Fibroblast of villous mesenchyme (primary cell): ENCODE measurements around the gene CDC25B. TPM values are rescaled to one million over a fixed set of nuclear protein-coding genes. Genes with fewer than 3 reads are reported as not detected.
"Not testable (repeated sequence)": the region's sequence is repeated elsewhere in the genome, so short reads cannot be mapped to it uniquely, and the experiment has no call there.

Experiments
- DNase-seq: peaks from one replicate; pipeline ENCODE4 v3.0.0-alpha.2; 2010; ENCODE audit warnings: low read depth
- H3K4me3 ChIP-seq: 2 replicates; pipeline ENCODE4 v1.5.1; 2011; ENCODE audit warnings: low read depth, mild to moderate bottlenecking, low read length
- total RNA-seq: library from RNA; depleted of rRNA; stranded (reverse); fragments of >200 nt; gene quantifications from 2 replicates; pipeline ENCODE4 v1.2.3, GENCODE V29; 2012
- TF ChIP-seq, protein P1 (sequence below): IDR thresholded peaks from 2 replicates; pipeline ENCODE4 v1.5.1; 2012; ENCODE audit warnings: low read depth, mild to moderate bottlenecking, low read length; ENCODE audit not compliant: insufficient read depth

The CDC25B gene
- total RNA-seq, 1 donor = 46.2 TPM

DNA sequence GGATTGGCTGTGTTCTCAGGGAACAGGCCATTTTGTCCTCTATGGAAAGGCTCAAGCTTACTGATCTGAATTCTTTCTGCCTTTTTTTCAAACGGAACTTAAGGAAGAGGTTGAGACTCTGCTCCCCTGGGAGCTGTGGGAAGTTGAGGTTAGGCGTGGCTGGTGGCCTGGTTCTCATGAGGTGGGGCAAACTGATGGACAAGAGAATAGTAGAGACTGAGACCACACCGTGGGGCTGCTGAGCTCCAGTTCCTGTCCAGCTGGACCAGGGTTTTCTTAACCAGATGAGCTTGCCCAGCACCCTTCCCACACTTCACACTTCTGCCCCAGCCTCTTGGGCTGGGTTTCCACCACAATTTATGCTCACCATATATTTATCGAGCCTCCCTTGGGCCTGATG, 30.3 kb downstream of the CDC25B start:
- no peak for DNase-seq
- TF ChIP-seq, protein P1, sequence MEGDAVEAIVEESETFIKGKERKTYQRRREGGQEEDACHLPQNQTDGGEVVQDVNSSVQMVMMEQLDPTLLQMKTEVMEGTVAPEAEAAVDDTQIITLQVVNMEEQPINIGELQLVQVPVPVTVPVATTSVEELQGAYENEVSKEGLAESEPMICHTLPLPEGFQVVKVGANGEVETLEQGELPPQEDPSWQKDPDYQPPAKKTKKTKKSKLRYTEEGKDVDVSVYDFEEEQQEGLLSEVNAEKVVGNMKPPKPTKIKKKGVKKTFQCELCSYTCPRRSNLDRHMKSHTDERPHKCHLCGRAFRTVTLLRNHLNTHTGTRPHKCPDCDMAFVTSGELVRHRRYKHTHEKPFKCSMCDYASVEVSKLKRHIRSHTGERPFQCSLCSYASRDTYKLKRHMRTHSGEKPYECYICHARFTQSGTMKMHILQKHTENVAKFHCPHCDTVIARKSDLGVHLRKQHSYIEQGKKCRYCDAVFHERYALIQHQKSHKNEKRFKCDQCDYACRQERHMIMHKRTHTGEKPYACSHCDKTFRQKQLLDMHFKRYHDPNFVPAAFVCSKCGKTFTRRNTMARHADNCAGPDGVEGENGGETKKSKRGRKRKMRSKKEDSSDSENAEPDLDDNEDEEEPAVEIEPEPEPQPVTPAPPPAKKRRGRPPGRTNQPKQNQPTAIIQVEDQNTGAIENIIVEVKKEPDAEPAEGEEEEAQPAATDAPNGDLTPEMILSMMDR = no peak
- H3K4me3 ChIP-seq = no peak overlapping the region

DNA sequence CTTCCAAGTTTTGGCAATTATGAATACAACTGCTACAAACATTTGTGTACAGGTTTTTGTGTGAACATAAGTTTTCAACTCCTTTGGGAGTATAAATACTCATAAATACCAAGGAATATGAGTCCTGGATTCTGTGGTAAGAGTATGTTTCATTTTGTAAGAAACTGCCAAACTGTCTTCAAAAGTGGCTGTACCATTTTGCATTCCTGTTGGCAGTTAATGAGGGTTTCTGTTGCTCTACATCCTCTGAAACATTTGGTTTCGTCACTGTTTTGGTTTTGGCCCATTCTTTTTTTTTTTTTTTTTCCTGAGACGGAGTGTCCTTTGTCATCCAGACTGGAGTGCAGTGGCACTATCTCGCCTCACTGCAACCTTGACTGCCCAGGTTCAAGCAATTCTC, 32.7 kb downstream of the CDC25B start:
- DNase-seq = no peak
- TF ChIP-seq, protein P1 = no peak
- no peak overlapping the region for H3K4me3 ChIP-seq

DNA sequence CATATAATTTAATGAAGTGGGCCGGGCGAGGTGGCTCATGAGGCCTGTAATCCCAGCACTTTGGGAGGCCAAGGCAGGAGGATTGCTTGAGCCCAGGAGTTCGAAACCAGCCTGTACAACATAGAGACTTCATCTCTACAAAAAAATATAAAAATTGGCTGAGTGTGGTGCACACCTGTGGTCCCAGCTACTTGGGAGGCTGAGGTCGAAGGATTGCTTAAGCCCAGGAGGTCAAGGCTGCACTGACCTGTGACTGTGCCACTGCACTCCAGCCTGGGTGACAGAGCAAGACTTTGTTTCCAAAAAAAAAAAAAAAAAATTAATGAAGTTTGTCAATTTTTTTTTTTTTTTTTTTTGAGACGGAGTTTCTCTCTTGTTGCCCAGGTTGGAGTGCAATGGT, 33.8 kb downstream of the CDC25B start:
- not testable (repeated sequence) for DNase-seq, H3K4me3 ChIP-seq

DNA sequence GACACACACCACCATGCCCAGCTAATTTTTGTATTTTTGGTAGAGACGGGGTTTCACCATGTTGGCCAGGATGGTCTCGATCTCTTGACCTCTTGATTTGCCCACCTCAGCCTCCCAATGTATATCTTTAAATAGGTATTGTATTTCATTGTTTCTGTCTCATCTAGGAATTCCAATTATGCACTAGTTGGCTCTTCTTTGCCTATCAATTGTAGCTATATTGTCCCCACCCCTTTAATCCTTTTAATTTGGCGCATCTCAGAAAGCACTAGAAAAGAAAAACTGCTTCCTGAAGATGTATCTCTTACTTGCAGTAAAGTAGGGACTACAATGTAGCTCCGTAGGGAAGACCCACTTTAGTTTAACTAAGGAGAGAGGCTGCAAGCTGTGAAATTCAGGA, 40.0 kb downstream of the CDC25B start:
- no peak overlapping the region for H3K4me3 ChIP-seq
- DNase-seq = no peak
- TF ChIP-seq, protein P1 = no peak

DNA sequence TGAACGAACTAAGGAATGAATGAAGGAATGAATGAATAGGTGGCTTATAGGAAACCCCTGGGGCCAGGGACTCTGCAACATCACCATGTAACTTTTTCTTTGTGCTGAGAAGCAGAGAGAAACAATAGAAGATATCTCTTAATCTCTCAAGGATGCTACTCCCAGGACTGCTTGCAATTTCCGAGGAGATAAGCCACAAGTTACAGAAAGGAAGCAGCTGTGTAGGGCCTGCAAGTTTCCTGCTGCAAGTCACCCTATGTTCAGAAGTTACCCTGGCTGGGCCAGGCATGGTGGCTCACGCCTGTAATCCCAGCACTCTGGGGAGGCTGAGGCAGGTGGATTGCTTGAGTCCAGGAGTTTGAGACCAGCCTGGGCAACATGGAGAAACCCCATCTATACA, 43.2 kb downstream of the CDC25B start:
- TF ChIP-seq, protein P1 = no peak
- no peak overlapping the region for H3K4me3 ChIP-seq
- no peak for DNase-seq

DNA sequence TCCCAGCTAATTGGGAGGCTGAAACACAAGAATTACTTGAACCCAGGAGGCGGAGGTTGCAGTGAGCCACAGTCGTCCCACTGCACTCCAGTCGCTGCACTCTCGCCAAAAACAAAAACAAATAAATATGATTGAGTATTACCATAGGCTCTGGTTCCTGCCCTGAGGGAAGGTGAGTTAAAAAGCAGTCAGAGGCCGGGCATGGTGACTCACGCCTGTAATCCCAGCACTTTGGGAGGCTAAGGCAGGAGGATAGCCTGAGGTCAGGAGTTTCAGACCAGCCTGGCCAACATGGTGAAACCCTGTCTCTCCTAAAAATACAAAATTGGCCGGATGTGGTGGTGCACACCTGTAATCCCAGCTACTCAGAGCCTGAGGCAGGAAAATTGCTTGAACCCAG, 44.1 kb downstream of the CDC25B start:
- H3K4me3 ChIP-seq, DNase-seq: not testable (repeated sequence)

DNA sequence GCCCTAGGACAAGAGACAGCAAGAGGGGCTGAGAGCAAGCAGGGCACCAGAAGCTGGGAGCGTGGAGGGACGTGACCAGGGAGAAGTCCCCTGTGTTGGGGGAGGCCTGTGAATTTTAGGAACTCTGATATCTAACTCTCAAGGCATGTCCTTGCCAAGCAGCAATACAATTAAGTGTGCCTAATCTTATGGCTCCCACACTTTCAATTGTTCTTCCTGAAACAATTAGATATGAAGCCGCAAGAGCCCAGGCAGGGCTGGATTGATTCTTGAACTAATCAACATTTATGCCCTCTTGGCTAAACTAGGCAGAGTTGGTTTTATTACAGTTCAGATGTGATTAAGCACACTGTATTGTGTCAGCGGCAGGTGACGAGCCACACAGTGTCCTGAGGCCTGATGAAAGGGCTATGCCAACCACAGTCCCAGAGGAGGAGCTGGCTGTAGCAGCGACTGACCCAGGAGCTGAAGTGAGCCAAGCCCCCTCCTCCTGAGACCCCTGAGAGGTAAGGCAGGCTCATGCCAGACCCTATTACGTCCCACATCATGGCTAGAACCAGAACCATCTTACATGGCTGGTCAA, 46.3 kb downstream of the CDC25B start:
- DNase-seq = no peak
- no peak overlapping the region for H3K4me3 ChIP-seq
- TF ChIP-seq, protein P1 = no peak

DNA sequence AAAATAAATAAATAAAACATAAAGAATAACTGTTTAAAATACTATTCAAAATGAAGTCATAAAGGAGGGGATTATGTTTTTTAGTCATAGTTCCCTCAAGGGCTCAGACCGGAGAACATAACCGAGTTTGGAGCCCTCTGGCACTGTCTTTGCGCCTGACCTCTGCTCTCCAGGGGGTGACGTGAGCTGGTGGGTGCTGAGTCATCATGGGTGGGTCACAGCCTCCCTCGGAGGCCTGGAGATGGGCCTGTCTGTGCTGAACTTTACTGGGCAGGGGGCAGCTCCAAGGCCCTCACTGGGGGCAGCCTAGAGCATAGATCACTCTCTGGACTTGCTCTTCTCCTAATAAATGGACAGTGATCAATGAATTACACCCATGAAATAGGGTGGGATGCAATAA, 47.4 kb downstream of the CDC25B start:
- TF ChIP-seq, protein P1 = no peak
- H3K4me3 ChIP-seq = no peak overlapping the region
- DNase-seq = peak; percentile 83

DNA sequence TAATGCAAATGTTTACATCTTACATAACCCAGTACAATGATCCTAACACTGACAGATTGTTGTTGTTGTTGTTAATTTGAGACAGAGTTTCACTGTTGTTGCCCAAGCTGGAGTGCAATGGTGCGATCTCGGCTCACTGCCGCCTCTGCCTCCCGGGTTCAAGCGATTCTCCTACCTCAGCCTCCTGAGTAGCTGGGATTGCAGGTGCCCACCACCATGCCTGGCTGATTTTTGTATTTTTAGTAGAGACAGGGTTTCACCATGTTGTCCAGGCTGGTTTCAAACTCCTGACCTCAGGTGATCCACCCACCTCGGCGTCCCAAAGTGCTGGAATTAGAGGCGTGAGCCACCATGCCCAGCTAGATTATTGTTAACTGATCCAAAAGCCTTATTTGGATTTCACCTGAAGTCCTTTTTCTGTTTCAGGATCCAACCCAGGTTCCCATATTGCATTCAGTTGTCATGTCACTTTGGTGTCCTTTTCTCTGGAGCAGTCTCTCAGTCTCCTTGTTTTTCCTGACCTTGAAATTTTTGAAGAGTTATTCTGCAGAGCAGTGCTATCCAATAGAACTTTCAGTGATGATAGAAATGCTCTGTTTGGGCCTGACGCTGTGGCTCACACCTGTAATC, 48.0 kb downstream of the CDC25B start:
- not testable (repeated sequence) for DNase-seq, H3K4me3 ChIP-seq
